IPS-18a (cell line): ENCODE results near the gene PLA2G4E.

Source experiments
- H3K27ac ChIP-seq: one replicate; pipeline ENCODE4 v1.5.1; 2013; ENCODE audit warnings: low read length
- H3K27me3 ChIP-seq: one replicate; pipeline ENCODE4 v1.6.1; 2013; ENCODE audit warnings: mild to moderate bottlenecking, low read length; ENCODE audit not compliant: control insufficient read depth, insufficient read depth
- H3K36me3 ChIP-seq: one replicate; pipeline ENCODE4 v1.6.1; 2013; ENCODE audit warnings: low read depth, low read length; ENCODE audit not compliant: control insufficient read depth
- H3K4me1 ChIP-seq: one replicate; pipeline ENCODE4 v1.6.1; 2013; ENCODE audit warnings: low read depth, low read length; ENCODE audit not compliant: control insufficient read depth
- H3K4me3 ChIP-seq: one replicate; pipeline ENCODE4 v1.5.1; 2013; ENCODE audit warnings: low read length
- H3K9ac ChIP-seq: one replicate; pipeline ENCODE4 v1.6.1; 2013; ENCODE audit warnings: mild to moderate bottlenecking, low read length, moderate library complexity
- H3K9me3 ChIP-seq: one replicate; pipeline ENCODE4 v1.6.1; 2013; ENCODE audit warnings: low read depth, low read length; ENCODE audit not compliant: control insufficient read depth

The PLA2G4E gene

GRCh38 chr15:41943543-41944312 lies 77.1 kb downstream of the PLA2G4E start:
- no peak overlapping the region for H3K27ac ChIP-seq
- no peak overlapping the region for H3K4me3 ChIP-seq
- H3K9ac ChIP-seq, result no peak overlapping the region
- no peaks in the 10 kb centered on the region for H3K4me1 ChIP-seq
- no peaks in the 10 kb centered on the region for H3K27me3 ChIP-seq
- H3K36me3 ChIP-seq, result peaks cover 6% of the 10 kb centered on the region
- no peaks in the 10 kb centered on the region for H3K9me3 ChIP-seq

GRCh38 chr15:41942886-41943285 lies 78.0 kb downstream of the PLA2G4E start:
- Histone ChIP-seq H3K36me3 (peaks cover 6% of the 10 kb centered on the region), H3K4me3 (no peak overlapping the region), H3K27ac (no peak overlapping the region), H3K9ac (no peak overlapping the region), H3K9me3 (no peaks in the 10 kb centered on the region), H3K27me3 (no peaks in the 10 kb centered on the region), H3K4me1 (no peaks in the 10 kb centered on the region)

- H3K9ac ChIP-seq, result no peak overlapping the region
- no peak overlapping the region for H3K4me3 ChIP-seq
- H3K4me1 ChIP-seq, result no peaks in the 10 kb centered on the region
Measured at GRCh38 chr15:41941644-41942415, 79.0 kb downstream of the PLA2G4E start.

DNA sequence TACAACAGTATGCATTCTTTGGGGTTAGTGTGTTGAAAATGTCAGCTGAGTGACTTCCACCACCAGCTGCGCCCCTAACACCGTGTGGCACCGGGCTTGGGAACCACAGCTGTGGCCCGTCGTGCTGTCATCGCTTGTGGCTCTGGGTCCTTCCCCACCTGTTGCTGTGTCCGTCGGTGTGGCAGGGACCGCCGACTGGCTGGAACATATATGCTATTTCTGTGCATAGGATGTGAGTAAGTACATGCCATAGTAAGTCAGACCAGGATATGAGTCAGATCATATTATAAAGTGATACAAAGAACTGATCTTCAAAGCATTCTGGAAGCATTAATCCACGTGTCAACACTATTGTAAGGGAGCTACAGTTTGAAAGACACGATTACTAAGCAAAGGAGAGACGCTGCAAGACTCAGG lies 80.4 kb downstream of the PLA2G4E start:
- Histone ChIP-seq H3K9ac (no peak overlapping the region), H3K4me1 (no peaks in the 10 kb centered on the region), H3K9me3 (no peaks in the 10 kb centered on the region), H3K27me3 (no peaks in the 10 kb centered on the region), H3K36me3 (peaks cover 6% of the 10 kb centered on the region), H3K27ac (no peak overlapping the region), H3K4me3 (no peak overlapping the region)

More at GRCh38 chr15:41941644-41942415, 79.0 kb downstream of the PLA2G4E start:
- Histone ChIP-seq H3K9me3 (no peaks in the 10 kb centered on the region), H3K27ac (no peak overlapping the region), H3K36me3 (peaks cover 6% of the 10 kb centered on the region), H3K27me3 (no peaks in the 10 kb centered on the region)

DNA sequence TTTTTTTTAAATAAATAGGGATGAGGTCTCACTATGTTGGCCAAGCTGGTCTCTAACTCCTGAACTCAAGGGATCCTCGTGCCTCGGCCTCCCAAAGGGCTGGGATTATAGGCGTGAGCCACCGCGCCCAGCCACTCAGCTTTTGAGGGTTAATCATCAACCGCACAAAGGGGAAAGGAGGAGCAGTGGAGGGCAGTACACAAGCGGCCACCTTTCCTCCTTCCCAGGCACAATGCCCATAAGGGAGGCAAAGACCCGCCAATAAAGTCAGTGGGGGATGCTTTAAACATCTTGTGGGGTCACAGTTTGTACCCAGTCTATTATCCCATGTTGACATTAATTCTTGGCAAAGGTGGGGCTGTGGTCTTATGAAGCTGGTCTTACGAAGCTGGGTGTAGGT lies 80.9 kb downstream of the PLA2G4E start:
- Histone ChIP-seq H3K9ac (no peak overlapping the region), H3K4me3 (no peak overlapping the region), H3K27ac (no peak overlapping the region), H3K36me3 (peaks cover 6% of the 10 kb centered on the region), H3K9me3 (no peaks in the 10 kb centered on the region), H3K4me1 (no peaks in the 10 kb centered on the region), H3K27me3 (no peaks in the 10 kb centered on the region)

GRCh38 chr15:41937568-41937923 lies 83.3 kb downstream of the PLA2G4E start:
- no peaks in the 10 kb centered on the region for H3K9me3 ChIP-seq
- H3K9ac ChIP-seq, result no peak overlapping the region
- no peak overlapping the region for H3K27ac ChIP-seq
- peaks cover 6% of the 10 kb centered on the region for H3K36me3 ChIP-seq
- no peak overlapping the region for H3K4me3 ChIP-seq
- peaks cover 6% of the 10 kb centered on the region for H3K4me1 ChIP-seq
- H3K27me3 ChIP-seq, result no peaks in the 10 kb centered on the region

DNA sequence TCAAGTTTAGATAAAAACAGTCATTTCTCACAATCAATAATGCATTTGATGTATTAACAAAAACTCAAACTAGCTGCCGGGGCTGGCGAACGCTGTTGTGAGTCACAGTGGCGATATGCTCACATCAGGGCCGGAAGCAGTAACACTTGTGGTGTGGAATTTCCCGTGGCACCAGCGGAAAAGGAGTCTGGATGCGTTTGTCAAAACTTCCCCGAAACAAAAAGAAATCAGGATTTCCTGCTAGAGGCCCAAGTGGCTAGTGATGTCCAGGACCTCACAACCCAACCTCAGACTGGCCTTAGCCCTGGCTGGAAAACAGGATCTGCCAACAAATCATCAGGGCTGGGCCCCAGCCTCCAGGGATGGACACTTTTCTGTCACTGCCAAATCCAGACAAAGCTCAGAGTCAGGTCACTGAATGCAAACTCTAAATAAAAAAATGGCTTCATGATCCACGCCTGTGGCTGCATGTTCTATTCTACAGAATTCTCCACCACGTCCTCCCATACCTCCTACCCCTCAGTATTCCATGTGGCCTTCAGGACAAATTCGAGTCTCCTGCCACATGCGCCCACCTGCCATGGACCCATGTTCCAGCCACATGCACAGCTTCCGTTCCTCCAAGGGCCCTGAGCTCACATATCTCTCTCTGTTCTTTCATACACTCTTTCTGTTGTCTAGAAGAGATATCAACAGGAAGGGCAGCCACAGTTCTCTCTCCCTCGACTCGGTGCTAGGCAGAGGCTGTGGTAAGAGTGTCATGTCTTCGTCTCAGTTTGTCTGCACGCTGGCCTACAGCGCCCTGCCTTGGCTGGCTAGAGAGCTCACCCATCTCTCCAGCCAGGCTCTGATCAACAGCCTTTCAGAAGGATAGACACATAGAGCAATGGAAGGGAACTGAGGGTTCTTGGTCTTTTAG lies 83.9 kb downstream of the PLA2G4E start:
- no peak overlapping the region for H3K4me3 ChIP-seq
- H3K4me1 ChIP-seq, result peaks cover 6% of the 10 kb centered on the region
- H3K27me3 ChIP-seq, result no peaks in the 10 kb centered on the region
- H3K9ac ChIP-seq, result no peak overlapping the region
- no peaks in the 10 kb centered on the region for H3K9me3 ChIP-seq
- H3K27ac ChIP-seq, result no peak overlapping the region
- peaks cover 6% of the 10 kb centered on the region for H3K36me3 ChIP-seq

- H3K27ac ChIP-seq, result no peak overlapping the region
- peaks cover 6% of the 10 kb centered on the region for H3K4me1 ChIP-seq
- peaks cover 6% of the 10 kb centered on the region for H3K36me3 ChIP-seq
- no peak overlapping the region for H3K9ac ChIP-seq
- no peaks in the 10 kb centered on the region for H3K9me3 ChIP-seq
- H3K4me3 ChIP-seq, result no peak overlapping the region
- no peaks in the 10 kb centered on the region for H3K27me3 ChIP-seq
Measured at GRCh38 chr15:41936155-41936554, 84.7 kb downstream of the PLA2G4E start.

- no peak overlapping the region for H3K4me3 ChIP-seq
- H3K36me3 ChIP-seq, result peaks cover 6% of the 10 kb centered on the region
- H3K9me3 ChIP-seq, result no peaks in the 10 kb centered on the region
- H3K9ac ChIP-seq, result no peak overlapping the region
- peaks cover 6% of the 10 kb centered on the region for H3K4me1 ChIP-seq
- H3K27ac ChIP-seq, result no peak overlapping the region
- H3K27me3 ChIP-seq, result no peaks in the 10 kb centered on the region
Measured at GRCh38 chr15:41935566-41936020, 85.2 kb downstream of the PLA2G4E start.

- Histone ChIP-seq H3K4me3 (no peak overlapping the region), H3K36me3 (no peaks in the 10 kb centered on the region), H3K27ac (no peak overlapping the region), H3K27me3 (no peaks in the 10 kb centered on the region), H3K4me1 (peaks cover 6% of the 10 kb centered on the region), H3K9me3 (no peaks in the 10 kb centered on the region), H3K9ac (no peak overlapping the region)
Measured at GRCh38 chr15:41934843-41935242, 86.0 kb downstream of the PLA2G4E start.

DNA sequence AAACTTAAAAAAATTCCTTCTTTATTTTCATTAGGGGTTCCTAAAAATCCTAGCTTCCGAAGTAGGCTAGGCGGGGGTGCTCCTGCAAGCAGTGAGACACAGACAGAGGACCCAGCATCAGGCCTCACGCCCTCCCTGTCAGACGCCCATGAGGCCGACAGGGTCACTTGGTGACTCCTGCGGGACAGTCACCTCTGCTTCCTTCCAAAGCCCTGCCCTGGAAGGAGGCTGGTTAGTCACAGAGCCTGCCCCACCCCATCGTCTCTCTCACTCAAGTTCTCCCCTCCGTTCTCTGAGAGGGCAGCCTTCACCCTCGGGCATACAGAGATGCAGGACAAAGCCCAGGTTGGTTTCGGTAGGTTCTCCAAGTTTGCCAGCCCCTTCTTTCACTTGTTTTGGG lies 87.1 kb downstream of the PLA2G4E start:
- no peak overlapping the region for H3K9ac ChIP-seq
- H3K36me3 ChIP-seq, result no peaks in the 10 kb centered on the region
- H3K27ac ChIP-seq, result no peak overlapping the region
- H3K4me3 ChIP-seq, result no peak overlapping the region
- peaks cover 6% of the 10 kb centered on the region for H3K4me1 ChIP-seq
- H3K27me3 ChIP-seq, result no peaks in the 10 kb centered on the region
- H3K9me3 ChIP-seq, result no peaks in the 10 kb centered on the region
